ENCODE data around the gene SPINT2. TPM values are rescaled to one million over a fixed set of nuclear protein-coding genes. Genes with fewer than 3 reads are reported as not detected.
A peak's percentile ranks its signal among the peaks of the same experiment; 100 is the strongest.

The SPINT2 gene
- total RNA-seq, 1 experiment from 2014 or later = 1,006 TPM

GRCh38 chr19:38233740-38234251 lies 30.6 kb upstream of the SPINT2 start:
- in situ Hi-C loops (cut with HindIII; ENCODE audit: low pct_unique_long_range_greater_than_20kb, low sequenced_read_pairs) (no loop called here), intact Hi-C loops (cut with micrococcal nuclease; ENCODE audit: unreplicated experiment) (loop anchor here (1.0 kb wide), 1 partner anchor 102 kb away; the partner anchor contains the start of gene CATSPERG)
- Histone ChIP-seq H3K36me3 (ENCODE audit: control insufficient read depth, insufficient read depth, low read length) (no peaks in the 10 kb centered on the region), H3K9me3 (ENCODE audit: control insufficient read depth, insufficient read depth, low read depth, low read length) (no peaks in the 10 kb centered on the region), H3K27ac (ENCODE audit: low read length) (no peak overlapping the region), H3K4me1 (ENCODE audit: control insufficient read depth, insufficient read depth, low read length) (0 out of 2 replicates have a peak, but pooled peaks cover 3% of the 10 kb centered on the region), H3K27me3 (ENCODE audit: control insufficient read depth, insufficient read depth, low read length) (peaks cover 2% of the 10 kb centered on the region; the same call in 1 of the 2 replicates), H3K4me3 (ENCODE audit: low read depth in 2 of 2, low read length in 2 of 2) (no peak overlapping the region)
- DNase-seq (ENCODE audit: low read depth, low spot score) (no peak), ATAC-seq (peak; percentile 80)
- peak; percentile 95 for TF ChIP-seq CTCF (IDR thresholded peaks at IDR 0.05)
- no peak for TF ChIP-seq POLR2AphosphoS5 (IDR thresholded peaks at IDR 0.05; ENCODE audit: low read depth, low read length)
- no TSS peak for BruUV-seq (replicated peaks)
- POLR2A ChIA-PET = interaction anchor here (0.6 kb wide), 1 partner anchor 69 kb away, joined by 12 read pairs; no protein-coding TSS in a partner anchor
- CTCF ChIA-PET = interaction anchor here (0.5 to 1.1 kb wide), 4 partner anchors 10 to 333 kb away, joined by 3 to 15 read pairs (median 4); no protein-coding TSS in a partner anchor

GRCh38 chr19:38234615-38235014 lies 29.8 kb upstream of the SPINT2 start:
- ChIA-PET POLR2A (interaction anchor here (0.7 kb wide), 1 partner anchor 8 kb away, joined by 5 read pairs; no protein-coding TSS in a partner anchor), CTCF (interaction anchor here (0.7 to 1.1 kb wide), 5 partner anchors 8 to 332 kb away, joined by 4 to 12 read pairs (median 10); partner anchors contain the start of genes CATSPERG and PPP1R14A)
- Histone ChIP-seq H3K4me3 (ENCODE audit: low read depth in 2 of 2, low read length in 2 of 2) (no peak overlapping the region), H3K4me1 (ENCODE audit: control insufficient read depth, insufficient read depth, low read length) (0 out of 2 replicates have a peak, but pooled peaks cover 3% of the 10 kb centered on the region), H3K27me3 (ENCODE audit: control insufficient read depth, insufficient read depth, low read length) (peaks cover 2% of the 10 kb centered on the region; the same call in 1 of the 2 replicates), H3K36me3 (ENCODE audit: control insufficient read depth, insufficient read depth, low read length) (no peaks in the 10 kb centered on the region), H3K27ac (ENCODE audit: low read length) (no peak overlapping the region), H3K9me3 (ENCODE audit: control insufficient read depth, insufficient read depth, low read depth, low read length) (no peaks in the 10 kb centered on the region)
- DNase-seq (ENCODE audit: low read depth, low spot score) (no peak), ATAC-seq (no peak)
- intact Hi-C loops (cut with micrococcal nuclease; ENCODE audit: unreplicated experiment) = no loop called here
- in situ Hi-C loops (cut with HindIII; ENCODE audit: low pct_unique_long_range_greater_than_20kb, low sequenced_read_pairs) = no loop called here
- TF ChIP-seq SIN3A (IDR thresholded peaks at IDR 0.05; ENCODE audit: borderline replicate concordance, insufficient read depth, low read depth, low read length) (no peak), TCF7L2 (IDR thresholded peaks at IDR 0.05; ENCODE audit: low read depth, low read length) (no peak), CTCF (IDR thresholded peaks at IDR 0.05) (no peak), POLR2AphosphoS5 (IDR thresholded peaks at IDR 0.05; ENCODE audit: low read depth, low read length) (no peak), REST (IDR thresholded peaks at IDR 0.05; ENCODE audit: insufficient read depth in 1 of 2, low read depth in 2 of 2, low read length in 1 of 2) (no peak)
- no TSS peak for BruUV-seq (replicated peaks)

Measured in Panc1 (cell line).